Measurements from ENCODE around the gene MCMBP.
"Not testable (repeated sequence)": the region's sequence is repeated elsewhere in the genome, so short reads cannot be mapped to it uniquely, and the experiment has no call there.

Gene MCMBP

DNA sequence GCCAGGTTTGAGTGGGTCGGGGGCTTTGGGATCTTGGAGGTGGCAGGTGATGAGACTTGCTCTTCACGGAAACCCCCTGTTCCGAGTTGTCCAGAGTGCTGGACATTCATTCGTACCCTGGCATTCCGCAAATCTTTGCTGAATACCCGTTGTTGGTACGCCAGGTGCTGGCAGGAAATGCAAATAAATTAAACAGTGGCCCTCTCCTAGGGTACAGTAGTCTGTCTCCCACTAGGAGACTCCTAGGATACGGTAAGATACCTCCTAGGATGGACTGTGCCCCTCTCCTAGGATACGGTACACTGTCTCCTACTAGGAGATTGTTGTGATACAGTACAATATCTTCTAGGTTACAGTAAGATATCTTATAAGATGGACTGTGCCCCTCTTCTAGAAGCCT lies 20.4 kb upstream of the MCMBP start:
- ATAC-seq, result peak; percentile 33
- TF ChIP-seq PPARA (CRISPR knock-in tag; IDR thresholded peaks at IDR 0.05; ENCODE audit: borderline replicate concordance) (no peak), ZFP3 (CRISPR knock-in tag; IDR thresholded peaks at IDR 0.05) (no peak), ZNF565 (CRISPR knock-in tag; conservative IDR thresholded peaks at IDR 0.05; ENCODE audit: low read depth) (no peak), ZC3H10 (CRISPR knock-in tag; IDR thresholded peaks at IDR 0.05) (no peak), TCF4 (CRISPR knock-in tag; IDR thresholded peaks at IDR 0.05; ENCODE audit: borderline replicate concordance) (no peak)
- TF ChIP-seq, protein P1, sequence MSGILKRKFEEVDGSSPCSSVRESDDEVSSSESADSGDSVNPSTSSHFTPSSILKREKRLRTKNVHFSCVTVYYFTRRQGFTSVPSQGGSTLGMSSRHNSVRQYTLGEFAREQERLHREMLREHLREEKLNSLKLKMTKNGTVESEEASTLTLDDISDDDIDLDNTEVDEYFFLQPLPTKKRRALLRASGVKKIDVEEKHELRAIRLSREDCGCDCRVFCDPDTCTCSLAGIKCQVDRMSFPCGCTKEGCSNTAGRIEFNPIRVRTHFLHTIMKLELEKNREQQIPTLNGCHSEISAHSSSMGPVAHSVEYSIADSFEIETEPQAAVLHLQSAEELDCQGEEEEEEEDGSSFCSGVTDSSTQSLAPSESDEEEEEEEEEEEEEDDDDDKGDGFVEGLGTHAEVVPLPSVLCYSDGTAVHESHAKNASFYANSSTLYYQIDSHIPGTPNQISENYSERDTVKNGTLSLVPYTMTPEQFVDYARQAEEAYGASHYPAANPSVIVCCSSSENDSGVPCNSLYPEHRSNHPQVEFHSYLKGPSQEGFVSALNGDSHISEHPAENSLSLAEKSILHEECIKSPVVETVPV (CRISPR knock-in tag; IDR thresholded peaks at IDR 0.05), result no peak

DNA sequence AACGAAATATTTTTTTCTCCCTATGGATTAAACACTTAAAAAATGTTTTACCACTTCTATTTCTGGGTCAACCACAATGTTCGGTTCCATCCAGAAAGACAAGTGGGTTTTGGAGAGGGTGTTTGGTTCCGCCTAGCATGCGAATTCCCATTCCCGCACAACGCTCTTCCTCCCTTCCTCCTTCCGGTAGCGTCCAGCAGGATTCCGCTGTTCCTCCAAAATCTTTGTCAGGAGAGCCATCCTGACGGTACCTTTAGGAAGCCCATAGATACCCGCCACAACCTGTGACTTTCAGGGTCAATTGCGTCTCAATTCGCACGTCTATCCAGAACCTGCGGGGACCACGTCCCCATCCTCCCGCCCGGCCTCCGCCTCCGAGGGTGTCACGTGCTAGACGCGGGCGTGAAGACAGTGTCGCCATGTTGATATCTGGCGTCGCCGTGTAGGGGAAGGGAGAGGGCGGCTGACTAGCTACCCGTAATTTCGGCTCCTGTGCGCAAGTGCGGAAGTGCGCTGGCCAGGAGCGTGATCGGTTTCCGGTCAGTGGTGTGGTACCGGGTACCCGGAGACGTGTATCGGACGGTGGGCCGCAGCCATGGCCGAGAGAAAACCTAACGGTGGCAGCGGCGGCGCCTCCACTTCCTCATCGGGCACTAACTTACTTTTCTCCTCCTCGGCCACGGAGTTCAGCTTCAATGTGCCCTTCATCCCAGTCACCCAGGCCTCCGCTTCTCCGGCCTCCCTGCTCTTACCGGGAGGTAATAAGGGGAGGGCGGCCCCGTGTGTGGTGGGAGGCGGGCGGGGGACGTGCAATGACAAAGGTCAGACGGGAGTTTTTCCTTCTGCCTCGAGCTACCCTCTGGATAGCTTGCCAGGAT lies 19.8 kb upstream of the MCMBP start, which contains the start of gene SEC23IP:
SEC23IP (plus strand) TSS at position 543 of the 878 bp plus-strand sequence; CDS start at position 596, 53 bp downstream.
- TF ChIP-seq ZFP3 (CRISPR knock-in tag; IDR thresholded peaks at IDR 0.05) (peak; percentile 64; the same call in 1 of the 2 replicates), CSDC2 (CRISPR knock-in tag; IDR thresholded peaks at IDR 0.05) (no peak), RARB (CRISPR knock-in tag; IDR thresholded peaks at IDR 0.05) (no peak), ZNF70 (CRISPR knock-in tag; IDR thresholded peaks at IDR 0.05) (peak; percentile 30; the same call in 1 of the 2 replicates), PPARA (CRISPR knock-in tag; IDR thresholded peaks at IDR 0.05; ENCODE audit: borderline replicate concordance) (no peak), SNAI2 (CRISPR knock-in tag; IDR thresholded peaks at IDR 0.05) (no peak), ZC3H10 (CRISPR knock-in tag; IDR thresholded peaks at IDR 0.05) (no peak), ARNTL (CRISPR knock-in tag; IDR thresholded peaks at IDR 0.05; ENCODE audit: borderline replicate concordance, low read depth) (no peak), BACH2 (CRISPR knock-in tag; IDR thresholded peaks at IDR 0.05; ENCODE audit: borderline replicate concordance) (no peak), OSR1 (CRISPR knock-in tag; IDR thresholded peaks at IDR 0.05) (no peak)
- TF ChIP-seq, protein P2, sequence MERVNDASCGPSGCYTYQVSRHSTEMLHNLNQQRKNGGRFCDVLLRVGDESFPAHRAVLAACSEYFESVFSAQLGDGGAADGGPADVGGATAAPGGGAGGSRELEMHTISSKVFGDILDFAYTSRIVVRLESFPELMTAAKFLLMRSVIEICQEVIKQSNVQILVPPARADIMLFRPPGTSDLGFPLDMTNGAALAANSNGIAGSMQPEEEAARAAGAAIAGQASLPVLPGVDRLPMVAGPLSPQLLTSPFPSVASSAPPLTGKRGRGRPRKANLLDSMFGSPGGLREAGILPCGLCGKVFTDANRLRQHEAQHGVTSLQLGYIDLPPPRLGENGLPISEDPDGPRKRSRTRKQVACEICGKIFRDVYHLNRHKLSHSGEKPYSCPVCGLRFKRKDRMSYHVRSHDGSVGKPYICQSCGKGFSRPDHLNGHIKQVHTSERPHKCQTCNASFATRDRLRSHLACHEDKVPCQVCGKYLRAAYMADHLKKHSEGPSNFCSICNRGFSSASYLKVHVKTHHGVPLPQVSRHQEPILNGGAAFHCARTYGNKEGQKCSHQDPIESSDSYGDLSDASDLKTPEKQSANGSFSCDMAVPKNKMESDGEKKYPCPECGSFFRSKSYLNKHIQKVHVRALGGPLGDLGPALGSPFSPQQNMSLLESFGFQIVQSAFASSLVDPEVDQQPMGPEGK (CRISPR knock-in tag; IDR thresholded peaks at IDR 0.05; ENCODE audit: borderline replicate concordance), result no peak
- TF ChIP-seq, protein P3, sequence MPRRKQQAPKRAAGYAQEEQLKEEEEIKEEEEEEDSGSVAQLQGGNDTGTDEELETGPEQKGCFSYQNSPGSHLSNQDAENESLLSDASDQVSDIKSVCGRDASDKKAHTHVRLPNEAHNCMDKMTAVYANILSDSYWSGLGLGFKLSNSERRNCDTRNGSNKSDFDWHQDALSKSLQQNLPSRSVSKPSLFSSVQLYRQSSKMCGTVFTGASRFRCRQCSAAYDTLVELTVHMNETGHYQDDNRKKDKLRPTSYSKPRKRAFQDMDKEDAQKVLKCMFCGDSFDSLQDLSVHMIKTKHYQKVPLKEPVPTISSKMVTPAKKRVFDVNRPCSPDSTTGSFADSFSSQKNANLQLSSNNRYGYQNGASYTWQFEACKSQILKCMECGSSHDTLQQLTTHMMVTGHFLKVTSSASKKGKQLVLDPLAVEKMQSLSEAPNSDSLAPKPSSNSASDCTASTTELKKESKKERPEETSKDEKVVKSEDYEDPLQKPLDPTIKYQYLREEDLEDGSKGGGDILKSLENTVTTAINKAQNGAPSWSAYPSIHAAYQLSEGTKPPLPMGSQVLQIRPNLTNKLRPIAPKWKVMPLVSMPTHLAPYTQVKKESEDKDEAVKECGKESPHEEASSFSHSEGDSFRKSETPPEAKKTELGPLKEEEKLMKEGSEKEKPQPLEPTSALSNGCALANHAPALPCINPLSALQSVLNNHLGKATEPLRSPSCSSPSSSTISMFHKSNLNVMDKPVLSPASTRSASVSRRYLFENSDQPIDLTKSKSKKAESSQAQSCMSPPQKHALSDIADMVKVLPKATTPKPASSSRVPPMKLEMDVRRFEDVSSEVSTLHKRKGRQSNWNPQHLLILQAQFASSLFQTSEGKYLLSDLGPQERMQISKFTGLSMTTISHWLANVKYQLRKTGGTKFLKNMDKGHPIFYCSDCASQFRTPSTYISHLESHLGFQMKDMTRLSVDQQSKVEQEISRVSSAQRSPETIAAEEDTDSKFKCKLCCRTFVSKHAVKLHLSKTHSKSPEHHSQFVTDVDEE (CRISPR knock-in tag; IDR thresholded peaks at IDR 0.05), result peak; percentile 53; the same call in 1 of the 2 replicates
- TF ChIP-seq, protein P4, sequence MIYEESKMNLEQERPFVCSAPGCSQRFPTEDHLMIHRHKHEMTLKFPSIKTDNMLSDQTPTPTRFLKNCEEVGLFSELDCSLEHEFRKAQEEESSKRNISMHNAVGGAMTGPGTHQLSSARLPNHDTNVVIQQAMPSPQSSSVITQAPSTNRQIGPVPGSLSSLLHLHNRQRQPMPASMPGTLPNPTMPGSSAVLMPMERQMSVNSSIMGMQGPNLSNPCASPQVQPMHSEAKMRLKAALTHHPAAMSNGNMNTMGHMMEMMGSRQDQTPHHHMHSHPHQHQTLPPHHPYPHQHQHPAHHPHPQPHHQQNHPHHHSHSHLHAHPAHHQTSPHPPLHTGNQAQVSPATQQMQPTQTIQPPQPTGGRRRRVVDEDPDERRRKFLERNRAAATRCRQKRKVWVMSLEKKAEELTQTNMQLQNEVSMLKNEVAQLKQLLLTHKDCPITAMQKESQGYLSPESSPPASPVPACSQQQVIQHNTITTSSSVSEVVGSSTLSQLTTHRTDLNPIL (CRISPR knock-in tag; IDR thresholded peaks at IDR 0.05; ENCODE audit: low read depth), result no peak
- ATAC-seq, result peak; percentile 98

DNA sequence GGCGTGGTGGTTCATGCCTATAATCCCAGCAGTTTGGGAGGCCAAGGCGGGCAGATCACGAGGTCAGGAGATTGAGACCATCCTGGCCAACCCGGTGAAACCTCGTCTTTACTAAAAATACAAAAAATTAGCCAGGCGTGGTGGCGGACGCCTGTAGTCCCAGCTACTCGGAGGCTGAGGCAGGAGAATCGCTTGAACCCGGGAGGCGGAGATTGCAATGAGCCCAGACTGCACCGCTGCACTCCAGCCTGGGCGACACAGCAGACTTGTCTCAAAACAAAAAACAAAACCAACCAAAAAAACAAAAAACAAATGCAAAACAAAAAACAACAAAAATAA lies 19.2 kb upstream of the MCMBP start:
- ATAC-seq, result not testable (repeated sequence)

DNA sequence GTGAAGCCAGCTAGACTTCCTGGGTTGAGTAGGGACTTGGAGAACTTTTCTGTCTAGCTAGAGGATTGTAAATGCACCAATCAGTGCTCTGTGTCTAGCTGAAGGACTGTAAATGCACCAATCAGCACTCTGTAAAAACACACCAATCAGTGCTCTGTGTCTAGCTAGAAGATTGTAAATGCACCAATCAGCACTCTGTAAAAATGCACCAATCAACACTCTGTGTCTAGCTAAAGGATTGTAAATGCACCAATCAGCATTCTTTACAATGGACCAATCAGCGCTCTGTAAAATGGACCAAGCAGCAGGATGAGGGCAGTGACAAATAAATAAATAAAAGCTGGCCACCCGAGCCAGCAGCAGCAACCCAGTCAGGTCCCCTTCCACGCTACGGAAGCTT lies 17.7 kb upstream of the MCMBP start:
- not testable (repeated sequence) for ATAC-seq

DNA sequence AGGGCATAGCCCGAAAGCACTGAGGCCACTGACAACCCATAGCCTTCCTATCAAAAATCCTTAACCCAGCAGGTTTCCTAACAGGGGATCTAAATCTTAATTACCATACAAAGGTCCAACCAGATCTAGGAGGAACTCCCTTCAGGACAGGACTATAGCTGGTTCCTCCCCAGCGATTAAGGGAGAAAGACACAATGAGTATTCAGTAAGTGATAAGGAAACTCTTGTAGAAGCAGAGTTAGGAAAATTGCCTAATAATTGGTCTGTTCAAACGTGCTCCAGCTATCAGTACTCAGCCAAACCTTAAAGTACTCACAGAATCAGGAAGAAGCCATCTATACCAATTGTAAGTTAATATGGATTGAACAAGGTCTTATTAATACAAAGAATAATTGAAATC lies 16.6 kb upstream of the MCMBP start:
- not testable (repeated sequence) for ATAC-seq

DNA sequence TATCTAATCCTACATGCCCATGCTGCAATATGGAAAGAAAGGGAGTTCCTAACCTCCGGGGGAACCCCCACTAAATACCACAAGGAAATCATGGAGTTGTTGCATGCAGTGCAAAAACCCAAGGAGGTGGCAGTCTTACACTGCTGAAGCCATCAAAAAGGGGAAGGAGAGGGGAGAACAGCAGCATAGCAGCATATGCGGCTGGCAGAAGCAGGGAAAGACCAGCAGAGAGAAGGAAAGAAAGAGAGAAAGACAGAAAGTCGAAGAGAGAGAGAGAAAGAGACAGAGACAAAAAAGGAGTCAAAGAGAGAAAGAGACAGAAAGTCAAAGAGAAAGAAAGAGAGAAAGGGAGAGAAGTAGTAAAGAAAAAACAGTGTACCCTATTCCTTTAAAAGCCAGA lies 16.1 kb upstream of the MCMBP start:
- not testable (repeated sequence) for ATAC-seq

DNA sequence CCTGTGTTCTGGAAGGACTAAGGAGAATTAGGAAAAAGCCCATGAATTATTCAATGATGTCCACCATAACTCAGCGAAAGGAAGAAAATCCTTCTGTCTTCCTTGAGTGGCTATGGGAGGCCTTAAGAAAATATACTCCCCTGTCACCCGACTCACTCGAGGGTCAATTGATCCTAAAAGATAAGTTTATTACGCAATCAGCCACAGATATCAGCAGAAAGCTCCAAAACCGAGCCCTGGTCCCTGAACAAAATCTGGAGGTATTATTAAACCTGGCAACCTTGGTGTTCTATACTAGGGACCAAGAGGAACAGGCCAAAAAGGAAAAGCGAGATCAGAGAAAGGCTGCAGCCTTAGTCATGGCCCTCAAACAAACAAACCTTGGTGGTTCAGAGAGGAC lies 13.4 kb upstream of the MCMBP start:
- ATAC-seq, result not testable (repeated sequence)

DNA sequence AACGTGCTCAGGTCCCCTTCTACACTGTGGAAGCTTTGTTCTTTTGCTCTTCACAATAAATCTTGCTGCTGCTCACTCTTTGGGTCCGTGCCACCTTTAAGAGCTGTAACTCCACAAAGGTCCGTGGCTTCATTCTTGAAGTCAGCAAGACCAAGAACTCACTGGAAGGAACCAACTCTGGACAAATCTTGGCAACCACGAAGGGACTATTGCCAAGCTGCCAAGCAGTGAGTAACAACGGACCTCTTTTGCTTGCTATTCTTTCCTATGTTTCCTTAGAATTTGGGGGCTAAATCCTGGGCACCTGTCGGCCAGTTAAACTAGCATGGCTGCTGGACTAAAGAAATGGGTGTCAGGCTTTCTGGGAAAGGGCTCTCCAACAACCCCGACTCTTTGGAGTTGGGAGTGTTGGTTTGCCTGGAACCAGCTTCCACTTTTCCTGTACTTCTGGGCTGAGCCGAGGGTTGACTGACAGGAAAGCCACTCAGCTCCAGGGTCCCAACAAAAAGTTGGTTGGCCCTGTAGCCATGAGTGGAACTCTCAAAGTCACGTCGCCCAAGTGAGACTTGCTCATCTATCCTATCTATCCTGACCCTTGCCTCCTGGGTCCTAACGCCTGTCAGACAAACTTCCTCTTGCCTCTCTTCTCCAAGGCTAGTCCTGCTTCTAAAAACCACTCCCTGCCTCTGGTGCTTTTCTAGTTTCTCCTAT lies 11.4 kb upstream of the MCMBP start:
- not testable (repeated sequence) for ATAC-seq
